CD4-positive, alpha-beta T cell treated with Interleukin-12 subunit alpha and Interleukin-12 subunit beta, for 1 hour (primary cell): ENCODE measurements around the gene WDR72.
"Not testable (repeated sequence)": the region's sequence is repeated elsewhere in the genome, so short reads cannot be mapped to it uniquely, and the experiment has no call there.

Experiments
- DNase-seq: peaks from one replicate; pipeline ENCODE4 v3.0.0-alpha.2; 2020

Gene WDR72

DNA sequence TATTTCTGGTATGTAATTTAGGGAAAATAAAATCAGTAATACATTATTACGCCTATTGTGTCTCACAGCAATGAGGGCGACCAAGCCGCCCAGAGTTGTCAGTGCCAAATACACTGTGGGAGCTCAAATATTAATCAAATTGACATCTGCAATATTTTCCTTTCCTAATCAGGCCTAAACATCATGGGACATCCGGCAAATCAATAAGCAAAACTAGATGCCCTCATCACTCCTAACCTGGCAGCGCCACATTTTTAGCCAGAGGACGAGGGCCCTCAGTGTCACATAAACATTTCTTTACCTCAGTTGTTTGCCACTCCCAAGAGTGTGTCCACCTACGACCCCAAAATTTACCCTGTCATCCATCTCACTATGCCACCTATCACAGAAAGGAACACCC lies 64.1 kb downstream of the WDR72 start:
- no peak for DNase-seq

- no peak for DNase-seq
These were observed 65.0 kb downstream of the WDR72 start for GRCh38 chr15:53694476-53694874.

DNA sequence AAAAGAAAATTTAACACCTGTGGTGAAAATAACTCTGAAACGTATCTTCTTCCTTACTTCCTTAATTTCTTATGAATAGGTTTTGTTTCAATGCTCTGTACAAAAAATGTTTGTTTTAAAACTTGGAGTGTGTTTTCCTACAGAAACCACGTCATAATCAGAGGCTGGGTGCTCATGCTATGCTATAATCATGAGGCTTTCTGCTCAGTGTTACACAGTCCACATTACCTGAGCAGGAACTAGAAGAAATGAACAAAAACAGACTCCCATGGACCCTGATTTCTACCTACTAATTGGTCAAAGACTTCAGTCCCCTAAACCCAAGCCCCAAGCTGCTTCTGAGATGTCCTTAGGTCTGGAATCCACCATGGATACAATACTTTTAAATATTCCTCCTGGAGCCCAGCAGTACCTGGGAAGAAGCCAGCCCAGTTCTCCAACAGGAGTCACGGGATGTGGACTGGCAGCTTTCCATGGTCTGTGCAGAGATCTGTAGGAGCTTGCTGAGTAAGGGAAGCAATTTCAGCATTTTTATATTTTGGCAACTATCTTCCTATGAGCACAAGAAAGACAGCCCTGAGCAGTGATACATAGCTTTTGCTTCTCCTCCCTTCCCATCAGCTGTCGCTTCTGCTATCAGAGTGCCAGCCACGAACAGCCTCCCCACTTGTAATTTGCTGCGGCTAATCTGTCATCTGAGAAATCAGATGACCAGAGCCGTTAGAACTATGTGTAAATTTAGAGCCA lies 65.6 kb downstream of the WDR72 start:
- no peak for DNase-seq

- DNase-seq: not testable (repeated sequence)
These were observed 75.3 kb downstream of the WDR72 start for GRCh38 chr15:53684162-53684561.

DNA sequence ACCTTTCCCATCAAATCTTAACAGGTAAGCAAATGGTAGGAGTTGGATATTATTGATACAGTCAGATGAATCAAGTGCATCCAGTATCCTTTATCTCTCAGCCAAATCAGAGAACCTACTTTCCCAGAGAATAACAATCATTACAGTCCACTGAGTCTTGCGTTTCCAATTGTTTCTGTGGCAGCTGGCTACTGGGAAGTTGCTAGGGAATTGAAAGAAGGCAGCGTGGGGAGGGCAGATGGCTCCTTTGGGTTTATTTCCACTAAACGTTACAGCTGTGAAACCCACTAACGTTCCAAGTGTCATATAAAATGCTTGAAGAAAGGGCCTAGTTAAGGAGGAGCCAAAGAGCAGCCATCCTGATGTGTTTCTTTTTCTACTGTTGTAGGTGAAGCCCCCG lies 78.4 kb downstream of the WDR72 start:
- no peak for DNase-seq

- no peak for DNase-seq
These were observed 83.6 kb downstream of the WDR72 start for GRCh38 chr15:53675832-53676231.

DNA sequence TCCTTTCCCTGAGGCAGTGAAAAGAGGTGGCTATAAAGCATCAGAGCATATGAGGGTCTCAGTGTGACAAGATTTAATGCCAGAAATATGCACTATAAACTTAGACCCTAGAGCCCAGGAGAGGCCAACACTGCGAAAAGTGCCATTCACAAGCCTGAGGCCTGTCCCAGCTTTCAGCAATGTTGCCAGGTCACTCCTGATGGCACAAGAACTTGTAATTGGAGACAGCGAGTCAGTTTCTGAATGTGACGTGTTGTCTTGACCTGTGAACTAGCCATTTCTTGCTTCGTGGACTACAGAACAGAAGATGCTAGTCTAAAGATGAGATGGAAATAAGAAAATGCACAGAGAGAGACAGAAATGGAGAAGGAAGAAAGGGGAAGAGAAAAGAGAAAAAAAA lies 87.9 kb downstream of the WDR72 start:
- DNase-seq: no peak

- no peak for DNase-seq
These were observed 88.8 kb downstream of the WDR72 start for GRCh38 chr15:53670701-53671100.

DNA sequence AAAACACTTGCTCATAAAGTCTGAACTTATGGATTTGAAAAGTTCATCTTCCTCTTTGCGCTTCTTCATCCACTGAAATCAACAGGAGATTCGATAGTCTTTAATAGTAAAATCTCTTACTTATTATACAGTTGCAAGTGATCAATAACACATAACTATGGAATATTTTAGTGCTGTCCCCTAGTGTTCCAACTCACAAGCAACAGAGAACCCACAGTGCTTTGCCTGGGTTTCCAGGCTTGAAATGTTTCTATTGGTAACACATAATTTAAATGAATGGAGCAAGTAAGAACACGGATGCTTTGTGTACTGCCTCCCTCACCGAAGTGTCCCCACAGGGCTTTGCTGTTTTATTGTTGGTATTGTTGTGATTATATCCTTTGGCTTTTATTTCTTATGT lies 93.5 kb downstream of the WDR72 start:
- DNase-seq: no peak

GRCh38 chr15:53658827-53659555 lies 100.5 kb downstream of the WDR72 start:
- DNase-seq: no peak

DNA sequence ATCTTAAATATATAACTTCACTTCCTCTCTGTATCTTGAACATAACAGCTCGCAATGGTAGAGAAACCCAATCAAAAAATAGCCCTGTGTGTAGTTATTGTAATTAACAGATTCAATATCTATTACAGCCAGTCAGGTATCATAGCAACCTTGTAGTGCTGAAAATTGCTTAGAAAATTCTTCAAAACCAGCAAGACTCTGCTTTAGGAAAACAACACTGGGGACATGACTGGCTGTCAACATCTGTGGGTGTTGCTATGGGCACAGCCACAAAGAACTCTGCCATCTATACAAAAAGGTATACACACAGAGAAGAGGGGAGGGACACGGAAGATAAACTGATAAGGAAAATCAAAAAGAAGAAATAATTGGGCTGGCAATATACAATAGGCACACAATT lies 101.2 kb downstream of the WDR72 start:
- DNase-seq: no peak

DNA sequence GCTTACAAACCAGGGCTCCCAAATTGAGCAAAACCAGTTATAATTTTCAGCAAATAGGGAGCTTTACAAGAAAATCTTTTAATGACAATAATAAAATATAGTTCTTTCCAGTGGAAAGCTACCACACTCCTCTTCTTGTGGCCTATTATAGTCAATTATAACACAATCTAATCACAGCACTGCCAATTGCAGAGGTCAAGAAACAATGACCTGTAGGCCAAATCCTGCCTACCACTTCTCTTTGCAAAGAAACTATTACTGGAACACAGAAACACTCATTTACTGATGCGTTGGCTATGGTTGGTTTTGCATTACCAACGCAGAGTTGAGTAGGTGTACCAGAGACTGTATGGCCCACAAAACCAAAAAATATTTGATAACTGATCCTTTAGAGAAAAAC lies 110.5 kb downstream of the WDR72 start:
- DNase-seq: no peak

DNA sequence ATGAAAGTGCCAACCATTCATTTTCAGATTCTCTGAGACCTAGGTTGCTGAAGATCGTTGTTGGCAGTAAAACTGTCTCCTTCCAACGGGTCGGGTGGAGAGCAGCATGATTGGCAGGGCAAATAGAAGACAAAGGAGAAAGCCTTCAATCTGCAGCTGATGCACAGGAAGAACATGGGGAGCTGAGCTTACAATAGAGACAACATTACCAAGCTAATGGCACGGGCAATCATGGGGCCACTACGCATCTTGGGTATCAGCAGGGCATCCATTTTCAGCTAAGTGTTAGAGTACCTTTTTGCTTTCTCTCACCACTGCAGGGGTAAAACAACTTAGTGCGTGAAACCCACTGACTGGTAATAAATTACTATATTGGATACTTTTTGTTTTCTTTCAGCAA lies 114.8 kb downstream of the WDR72 start:
- DNase-seq: no peak

- DNase-seq: no peak
These were observed 124.9 kb downstream of the WDR72 start for GRCh38 chr15:53634517-53635106.

GRCh38 chr15:53627279-53627678 lies 132.2 kb downstream of the WDR72 start:
- DNase-seq: no peak

GRCh38 chr15:53625962-53626845 lies 133.3 kb downstream of the WDR72 start:
- DNase-seq: no peak

- no peak for DNase-seq
These were observed 134.2 kb downstream of the WDR72 start for GRCh38 chr15:53625260-53625659.

DNA sequence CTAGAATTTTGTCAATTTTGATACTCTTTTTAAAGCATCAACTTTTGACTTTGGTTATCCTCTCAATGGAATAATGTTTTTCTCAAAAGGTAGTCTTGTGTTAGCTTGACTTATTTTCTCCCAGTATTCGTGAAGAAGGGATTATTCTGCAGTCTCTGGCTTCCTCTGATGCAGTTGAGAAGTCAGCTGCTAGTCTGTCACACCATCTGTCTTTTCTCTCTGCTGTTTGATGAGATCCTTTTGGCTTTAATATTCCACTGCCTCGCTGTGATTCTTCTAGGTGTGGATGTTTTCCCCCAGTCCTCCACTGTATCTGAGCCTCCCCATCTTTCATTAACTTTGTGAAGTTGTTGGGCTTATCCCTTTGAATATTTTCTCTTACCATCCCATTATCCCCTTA lies 141.0 kb downstream of the WDR72 start:
- DNase-seq: no peak

DNA sequence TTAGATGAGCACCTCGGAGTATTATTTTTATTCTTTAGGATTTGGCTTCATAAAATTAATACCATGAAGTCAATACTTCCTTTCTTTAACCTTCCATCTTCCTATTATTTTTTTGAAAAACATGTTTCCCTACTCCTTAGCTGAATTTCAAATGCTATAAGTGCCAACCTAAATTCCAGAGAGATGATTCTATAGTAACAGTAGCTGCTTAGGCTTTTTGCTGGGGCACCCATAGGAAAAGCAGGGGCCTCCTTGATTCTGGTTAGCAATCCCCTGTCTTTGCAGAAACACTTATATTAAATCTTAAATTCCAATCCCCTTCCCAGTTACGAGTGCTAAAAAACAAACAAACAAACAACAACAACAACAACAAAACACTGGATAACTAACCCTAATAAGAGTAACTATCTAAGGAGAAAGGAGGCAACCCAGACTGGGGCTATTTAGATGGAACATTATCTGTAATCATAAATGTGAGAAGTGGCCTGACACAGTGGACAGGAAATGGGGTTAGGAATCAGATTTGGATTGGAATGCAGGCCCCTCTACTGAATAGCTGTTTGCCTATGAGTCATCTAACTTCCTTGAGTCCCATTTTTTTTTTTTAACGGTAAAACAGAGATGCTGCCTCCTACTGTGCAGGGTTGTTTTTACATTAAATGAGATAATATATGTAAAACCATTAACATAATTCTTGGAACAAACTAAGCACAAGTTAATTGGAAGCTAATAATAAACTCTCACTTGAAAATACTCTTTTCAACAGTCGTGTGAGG lies 148.1 kb downstream of the WDR72 start:
- DNase-seq: no peak

- no peak for DNase-seq
These were observed 168.4 kb downstream of the WDR72 start for GRCh38 chr15:53591041-53591440.

GRCh38 chr15:53590380-53590779 lies 169.1 kb downstream of the WDR72 start:
- no peak for DNase-seq

- DNase-seq: no peak
These were observed 169.9 kb downstream of the WDR72 start for GRCh38 chr15:53589520-53590057.
